Common myeloid progenitor, CD34-positive (primary cell): ENCODE data around the gene MED29.

Experiments
- CTCF ChIA-PET: fragments of 350-600 bp; sonication (Branson Sonifier 250); formaldehyde crosslinking; loops from one replicate; lab custom pipeline; 2021; ENCODE audit warnings: antibody characterized with exemption; lab: Charles Lee
- POLR2A ChIA-PET: fragments of 350-600 bp; sonication (Branson Sonifier 250); formaldehyde crosslinking; loops from one replicate; lab custom pipeline; 2021; ENCODE audit warnings: antibody characterized with exemption; lab: Charles Lee
- DNase-seq, 3 donors: peaks; one replicate each; pipeline versions ENCODE4 v3.0.0 to v3.0.0-alpha.2; 2013
- H3K27ac ChIP-seq, 2 experiments: 1 replicate in 1 of 2; 2 replicates in 1 of 2; pipeline ENCODE4 v1.7.0; 2013; ENCODE audit warnings: inconsistent platforms in 2 of 2, low read length in 2 of 2, mild to moderate bottlenecking in 2 of 2, low read depth in 1 of 2, moderate library complexity in 1 of 2; ENCODE audit not compliant: severe bottlenecking in 2 of 2, insufficient read depth in 1 of 2, poor library complexity in 1 of 2
- H3K27me3 ChIP-seq, 5 experiments: replicated peaks in 2 of 5; 1 replicate in 3 of 5; 2 replicates in 2 of 5; pipeline versions ENCODE4 v1.6.1 to v1.7.0; 2013; ENCODE audit warnings: low read length in 4 of 5, mild to moderate bottlenecking in 2 of 5, moderate library complexity in 2 of 5, inconsistent platforms in 1 of 5; ENCODE audit not compliant: insufficient read depth in 5 of 5, control insufficient read depth in 4 of 5
- H3K36me3 ChIP-seq, 4 experiments: 1 replicate in 2 of 4; 2 replicates in 2 of 4; pipeline versions ENCODE4 v1.6.1 to v1.7.0; 2013; ENCODE audit warnings: low read length in 3 of 4, control low read depth in 1 of 4, mild to moderate bottlenecking in 1 of 4; ENCODE audit not compliant: control insufficient read depth in 4 of 4, insufficient read depth in 4 of 4
- H3K4me1 ChIP-seq, 4 experiments: 1 replicate in 3 of 4; 2 replicates in 1 of 4; pipeline versions ENCODE4 v1.6.1 to v1.7.1; 2013; ENCODE audit warnings: low read length in 3 of 4, mild to moderate bottlenecking in 3 of 4, control low read depth in 1 of 4, inconsistent platforms in 1 of 4, moderate library complexity in 1 of 4; ENCODE audit not compliant: control insufficient read depth in 4 of 4, insufficient read depth in 4 of 4; ENCODE audit errors: control extremely low read depth in 1 of 4
- H3K4me3 ChIP-seq, 7 experiments: 1 replicate in 4 of 7; 2 replicates in 3 of 7; pipeline versions ENCODE4 v1.5.1 to v1.7.0; 2013; ENCODE audit warnings: mild to moderate bottlenecking in 7 of 7, low read length in 6 of 7, moderate library complexity in 6 of 7, inconsistent platforms in 2 of 7, low read depth in 2 of 7, control low read depth in 1 of 7; ENCODE audit not compliant: insufficient read depth in 4 of 7, control insufficient read depth in 1 of 7; ENCODE audit errors: extremely low read depth in 1 of 7
- H3K9me3 ChIP-seq, 5 experiments: 1 replicate in 4 of 5; 2 replicates in 1 of 5; pipeline versions ENCODE4 v1.6.1 to v1.7.1; 2013; ENCODE audit warnings: low read length in 4 of 5, mild to moderate bottlenecking in 2 of 5, inconsistent platforms in 1 of 5, low read depth in 1 of 5, moderate library complexity in 1 of 5; ENCODE audit not compliant: control insufficient read depth in 4 of 5, insufficient read depth in 2 of 5; ENCODE audit errors: control extremely low read depth in 1 of 5
- WGBS: methylation state at CpG from one replicate; pipeline ENCODE4 v1.1.5; 2013; ENCODE audit not compliant: insufficient coverage; 5-methylcytosine and 5-hydroxymethylcytosine counted together

MED29 gene

DNA sequence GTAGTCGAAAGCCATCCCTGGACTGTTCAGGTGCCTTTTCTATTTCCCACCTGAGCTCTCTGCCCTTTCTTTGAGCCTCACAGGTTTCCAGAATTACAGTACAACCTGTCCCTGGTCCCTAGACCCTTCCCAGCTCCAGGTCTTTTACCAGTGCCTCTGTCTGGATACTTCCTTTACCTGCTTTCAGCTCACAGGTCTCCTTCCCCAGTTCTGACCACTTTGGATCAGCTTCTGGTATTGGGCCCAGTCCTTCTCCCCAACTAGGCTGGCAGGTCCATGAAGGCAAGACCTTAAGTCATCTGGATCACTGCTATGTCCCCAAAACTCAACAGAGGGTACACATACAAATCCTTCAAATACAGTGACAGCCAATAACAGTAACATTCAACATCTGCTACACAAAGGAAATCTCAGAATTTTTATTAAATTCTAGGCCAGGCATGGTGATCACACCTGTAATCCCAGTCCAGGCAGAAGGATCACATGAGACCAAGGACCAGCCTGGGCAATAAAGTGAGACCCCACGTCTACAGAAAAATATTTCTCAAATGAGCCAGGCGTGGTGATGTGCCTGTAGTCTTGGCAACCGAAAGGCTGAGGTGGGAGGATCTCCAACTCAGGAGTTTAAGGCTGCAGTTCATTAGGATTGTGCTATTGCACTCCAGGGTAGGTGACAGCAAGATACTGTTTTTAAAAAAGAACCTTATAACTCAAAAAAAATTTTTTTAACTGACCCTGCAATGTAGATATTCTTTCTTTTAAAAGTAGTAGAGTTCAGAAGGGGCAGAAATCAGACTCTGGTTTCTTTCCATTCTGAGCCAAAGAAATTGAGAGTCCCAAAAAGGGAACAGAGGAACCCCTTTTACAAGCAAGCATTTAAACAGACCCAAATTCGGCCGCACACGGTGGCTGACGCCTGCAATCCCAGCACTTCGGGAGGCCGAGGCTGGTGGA, 43.2 kb downstream of the MED29 start:
- DNase-seq, result no peak
- Histone ChIP-seq H3K4me1 (peaks cover 4 to 30% (median 22%) of the 10 kb centered on the region in 4 experiments), H3K27ac (peak overlapping the region in 1 of 2 experiments; percentile 94), H3K27me3 (no peaks in the 10 kb centered on the region), H3K36me3 (peaks cover 2 to 30% (median 27%) of the 10 kb centered on the region in 4 experiments), H3K4me3 (peak overlapping the region; percentile 90 to 99 (median 95)), H3K9me3 (no peaks in the 10 kb centered on the region)
- POLR2A ChIA-PET, result interaction anchor here (0.9 to 1.8 kb wide), 4 partner anchors 8 to 30 kb away, joined by 3 to 11 read pairs (median 8); partner anchors contain the start of gene SUPT5H
- CTCF ChIA-PET, result interaction anchor here (0.7 to 2.4 kb wide), 8 partner anchors 8 to 42 kb away, joined by 3 to 10 read pairs (median 6); partner anchors contain the start of genes PLEKHG2 and SUPT5H
- 84% methylated on average over 10 of the region's 10 CpGs for WGBS

GRCh38 chr19:39435499-39436349, 44.5 kb downstream of the MED29 start, which contains the start of gene RPS16:
RPS16 (minus strand) TSS chr19:39435949; CDS start chr19:39435895, 54 bp downstream.
- peak within 1 kb of the TSS; percentile 90 to 99 (median 95) for H3K4me3 ChIP-seq
- H3K27me3 ChIP-seq, result no peaks in the 10 kb centered on the region
- 0% methylated on average over 39 of the region's 61 CpGs for WGBS
- POLR2A ChIA-PET, result interaction anchor here (0.6 to 1.8 kb wide), 14 partner anchors 9 to 98 kb away, joined by 3 to 16 read pairs (median 4); partner anchors contain the start of genes MED29, PAF1, PLEKHG2 and SUPT5H
- CTCF ChIA-PET, result interaction anchor here (0.5 to 2.3 kb wide), 7 partner anchors 9 to 97 kb away, joined by 3 to 10 read pairs (median 3); partner anchors contain the start of genes EID2B and SUPT5H
- no peaks in the 10 kb centered on the region for H3K9me3 ChIP-seq
- DNase-seq, result peak; percentile 98 to 99 (median 98)
- peaks cover 4 to 33% (median 23%) of the 10 kb centered on the region in 4 experiments for H3K4me1 ChIP-seq
- peak within 1 kb of the TSS; percentile 89 to 94 for H3K27ac ChIP-seq
- H3K36me3 ChIP-seq, result peaks cover 2 to 30% (median 27%) of the 10 kb centered on the region in 4 experiments

GRCh38 chr19:39436350-39436716, 45.2 kb downstream of the MED29 start:
- Histone ChIP-seq H3K9me3 (no peaks in the 10 kb centered on the region), H3K27me3 (no peaks in the 10 kb centered on the region), H3K36me3 (peaks cover 2 to 28% (median 26%) of the 10 kb centered on the region in 4 experiments), H3K27ac (peak overlapping the region in 1 of 2 experiments; percentile 79), H3K4me3 (peak overlapping the region; percentile 12 to 99 (median 90)), H3K4me1 (peaks cover 4 to 28% (median 22%) of the 10 kb centered on the region in 4 experiments)
- DNase-seq, result no peak
- POLR2A ChIA-PET, result interaction anchor here (0.6 to 1.8 kb wide), 13 partner anchors 9 to 97 kb away, joined by 3 to 16 read pairs (median 5); partner anchors contain the start of genes MED29, PAF1, PLEKHG2 and SUPT5H
- 4% methylated on average over 2 of the region's 2 CpGs for WGBS
- CTCF ChIA-PET, result interaction anchor here (0.9 to 2.3 kb wide), 4 partner anchors 9 to 21 kb away, joined by 3 to 10 read pairs (median 5); partner anchors contain the start of gene SUPT5H

- H3K9me3 ChIP-seq, result no peaks in the 10 kb centered on the region
- no peak overlapping the region for H3K4me3 ChIP-seq
- POLR2A ChIA-PET, result no interaction called here
- H3K27ac ChIP-seq, result no peak overlapping the region
- H3K4me1 ChIP-seq, result peaks cover 4 to 28% (median 22%) of the 10 kb centered on the region in 4 experiments
- H3K36me3 ChIP-seq, result peaks cover 2 to 14% (median 12%) of the 10 kb centered on the region in 4 experiments
- no peaks in the 10 kb centered on the region for H3K27me3 ChIP-seq
- CTCF ChIA-PET, result interaction anchor here (0.6 to 1.2 kb wide), 2 partner anchors 98 to 805 kb away, joined by 3 read pairs; no protein-coding TSS in a partner anchor
- whole genome bisulfite sequencing, result 96% methylated on average over 3 of the region's 9 CpGs
- DNase-seq, result no peak
Observed at GRCh38 chr19:39438270-39438934, 47.2 kb downstream of the MED29 start.

GRCh38 chr19:39444598-39445195, 53.5 kb downstream of the MED29 start:
- Histone ChIP-seq H3K4me1 (peaks cover 6 to 38% (median 26%) of the 10 kb centered on the region in 4 experiments), H3K27ac (peak overlapping the region; percentile 88 to 98), H3K9me3 (no peaks in the 10 kb centered on the region), H3K4me3 (peak overlapping the region; percentile 86 to 100 (median 98)), H3K36me3 (peaks cover 0 to 12% (median 7%) of the 10 kb centered on the region in 4 experiments), H3K27me3 (no peaks in the 10 kb centered on the region)
- WGBS, result 8% methylated on average over 8 of the region's 17 CpGs
- CTCF ChIA-PET, result interaction anchor here (1.3 to 3.1 kb wide), 2 partner anchors 10 to 24 kb away, joined by 4 to 10 read pairs; partner anchors contain the start of gene RPS16
- POLR2A ChIA-PET, result interaction anchor here (1.9 kb wide), 1 partner anchor 9 kb away, joined by 11 read pairs; the partner anchor contains the start of gene RPS16
- DNase-seq, result no peak
